Forelimb muscle (tissue), 1 donor: ENCODE results near the gene GLTPD2. TPM values are rescaled to one million over a fixed set of nuclear protein-coding genes. Genes with fewer than 3 reads are reported as not detected.
A peak's percentile ranks its signal among the peaks of the same experiment; 100 is the strongest.

Source experiments
- DNase-seq: peaks from one replicate; pipeline ENCODE4 v3.0.0-alpha.2; 2013; ENCODE audit warnings: low read depth
- polyA plus RNA-seq: library from polyadenylated mRNA; unstranded; fragments of 120-200 nt; gene quantifications from one replicate; pipeline ENCODE4 v1.2.1, GENCODE V29; 2013; ENCODE audit not compliant: insufficient read length

The GLTPD2 gene
- polyA plus RNA-seq, 1 donor, result 0.95 TPM

GRCh38 chr17:4771519-4772234 lies 17.1 kb upstream of the GLTPD2 start, which contains the start of gene TM4SF5:
TSS of gene TM4SF5 (plus strand) at chr17:4771886. CDS start at chr17:4771923, 37 bp downstream.
- DNase-seq, result no peak

- DNase-seq, result no peak
These were observed 16.5 kb upstream of the GLTPD2 start for GRCh38 chr17:4772235-4772613.

- no peak for DNase-seq
These were observed 10.6 kb upstream of the GLTPD2 start for GRCh38 chr17:4777969-4778760.

GRCh38 chr17:4780325-4780955 lies 8.3 kb upstream of the GLTPD2 start:
- no peak for DNase-seq

- no peak for DNase-seq
These were observed 6.1 kb upstream of the GLTPD2 start for GRCh38 chr17:4782652-4783051.

- DNase-seq, result no peak
These were observed 3.3 kb upstream of the GLTPD2 start for GRCh38 chr17:4785311-4786105.

- no peak for DNase-seq
These were observed 2.7 kb upstream of the GLTPD2 start, which contains the start of gene VMO1 for GRCh38 chr17:4786106-4786511. TSS of gene VMO1 (minus strand) at chr17:4786364. CDS start at chr17:4786352, 12 bp downstream.

GRCh38 chr17:4786516-4786915 lies 2.2 kb upstream of the GLTPD2 start:
- DNase-seq, result no peak

GRCh38 chr17:4788159-4788806 lies 481 bp upstream of the GLTPD2 start:
- no peak for DNase-seq

- no peak for DNase-seq
These were observed 862 bp downstream of the GLTPD2 start for GRCh38 chr17:4789701-4789950.

GRCh38 chr17:4789951-4790704 lies 1.4 kb downstream of the GLTPD2 start:
- DNase-seq, result peak; percentile 78

- DNase-seq, result no peak
These were observed 1.9 kb downstream of the GLTPD2 start for GRCh38 chr17:4790705-4791088.

- no peak for DNase-seq
These were observed 6.4 kb downstream of the GLTPD2 start for GRCh38 chr17:4795168-4795567.

- DNase-seq, result no peak
These were observed 7.8 kb downstream of the GLTPD2 start for GRCh38 chr17:4796552-4796920.

GRCh38 chr17:4800462-4801196 lies 11.9 kb downstream of the GLTPD2 start:
- DNase-seq, result no peak

- no peak for DNase-seq
These were observed 13.5 kb downstream of the GLTPD2 start, which contains the start of gene C17orf114 for GRCh38 chr17:4802228-4802627. TSS of gene C17orf114 (minus strand) at chr17:4802328.

- DNase-seq, result no peak
These were observed 17.7 kb downstream of the GLTPD2 start for GRCh38 chr17:4806456-4806776.

GRCh38 chr17:4806777-4807604 lies 18.2 kb downstream of the GLTPD2 start, which contains the start of gene PLD2:
TSS of gene PLD2 (plus strand) at chr17:4807152. CDS start at chr17:4807773, 621 bp downstream.
- peak; percentile 71 for DNase-seq
